Measurements from ENCODE around the gene CHCHD2.

DNA sequence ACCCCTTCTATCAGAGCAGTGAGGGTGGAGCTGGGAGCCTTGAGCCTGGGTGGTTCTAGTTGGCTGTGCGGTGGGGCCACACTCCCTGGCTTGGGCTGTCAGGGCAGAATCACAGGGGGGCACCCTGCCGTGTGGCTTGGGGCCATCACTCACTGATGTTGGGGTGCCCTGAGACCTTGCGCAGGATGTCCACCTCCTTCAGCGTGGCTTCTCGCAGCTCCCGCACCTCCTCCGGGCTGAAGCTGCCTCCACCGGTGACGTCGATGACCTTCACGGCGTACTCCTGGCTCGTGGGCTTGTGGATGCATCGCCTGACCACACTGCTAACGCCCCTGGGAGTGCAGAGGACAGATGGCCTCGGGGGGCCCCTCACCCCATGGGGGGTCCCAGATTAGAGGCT, 18.8 kb downstream of the CHCHD2 start:
- TF ChIP-seq, protein P1, sequence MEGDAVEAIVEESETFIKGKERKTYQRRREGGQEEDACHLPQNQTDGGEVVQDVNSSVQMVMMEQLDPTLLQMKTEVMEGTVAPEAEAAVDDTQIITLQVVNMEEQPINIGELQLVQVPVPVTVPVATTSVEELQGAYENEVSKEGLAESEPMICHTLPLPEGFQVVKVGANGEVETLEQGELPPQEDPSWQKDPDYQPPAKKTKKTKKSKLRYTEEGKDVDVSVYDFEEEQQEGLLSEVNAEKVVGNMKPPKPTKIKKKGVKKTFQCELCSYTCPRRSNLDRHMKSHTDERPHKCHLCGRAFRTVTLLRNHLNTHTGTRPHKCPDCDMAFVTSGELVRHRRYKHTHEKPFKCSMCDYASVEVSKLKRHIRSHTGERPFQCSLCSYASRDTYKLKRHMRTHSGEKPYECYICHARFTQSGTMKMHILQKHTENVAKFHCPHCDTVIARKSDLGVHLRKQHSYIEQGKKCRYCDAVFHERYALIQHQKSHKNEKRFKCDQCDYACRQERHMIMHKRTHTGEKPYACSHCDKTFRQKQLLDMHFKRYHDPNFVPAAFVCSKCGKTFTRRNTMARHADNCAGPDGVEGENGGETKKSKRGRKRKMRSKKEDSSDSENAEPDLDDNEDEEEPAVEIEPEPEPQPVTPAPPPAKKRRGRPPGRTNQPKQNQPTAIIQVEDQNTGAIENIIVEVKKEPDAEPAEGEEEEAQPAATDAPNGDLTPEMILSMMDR (IDR thresholded peaks at IDR 0.05): no peak
- TF ChIP-seq POLR2A (IDR thresholded peaks at IDR 0.05): no peak

Data from tibial nerve (tissue), 3 donors.